CD4-positive, alpha-beta T cell treated with Interleukin-15 for 1 hour (primary cell): Measurements from ENCODE around the gene TMEM176B.
"Not testable (repeated sequence)": the region's sequence is repeated elsewhere in the genome, so short reads cannot be mapped to it uniquely, and the experiment has no call there.

ENCODE experiments used
- DNase-seq: peaks from one replicate; pipeline ENCODE4 v3.0.0-alpha.2; 2020

TMEM176B gene

GRCh38 chr7:150820578-150821198, 20.5 kb upstream of the TMEM176B start:
- no peak for DNase-seq

GRCh38 chr7:150820148-150820547, 20.0 kb upstream of the TMEM176B start:
- DNase-seq: no peak

- no peak for DNase-seq
Observed at GRCh38 chr7:150818971-150819370, 18.8 kb upstream of the TMEM176B start.

GRCh38 chr7:150814328-150815001, 14.3 kb upstream of the TMEM176B start:
- no peak for DNase-seq

GRCh38 chr7:150807616-150808438, 7.7 kb upstream of the TMEM176B start:
- not testable (repeated sequence) for DNase-seq

- no peak for DNase-seq
Observed at GRCh38 chr7:150806863-150807262, 6.7 kb upstream of the TMEM176B start.

GRCh38 chr7:150806454-150806853, 6.3 kb upstream of the TMEM176B start:
- no peak for DNase-seq

GRCh38 chr7:150805864-150806263, 5.7 kb upstream of the TMEM176B start:
- no peak for DNase-seq

GRCh38 chr7:150804802-150805201, 4.6 kb upstream of the TMEM176B start:
- no peak for DNase-seq

- no peak for DNase-seq
Observed at GRCh38 chr7:150803161-150803860, 3.1 kb upstream of the TMEM176B start.

GRCh38 chr7:150801946-150802771, 2.0 kb upstream of the TMEM176B start:
- no peak for DNase-seq

- DNase-seq: no peak
Observed at GRCh38 chr7:150801242-150801945, 1.2 kb upstream of the TMEM176B start.

- no peak for DNase-seq
Observed at GRCh38 chr7:150800581-150801241, 547 bp upstream of the TMEM176B start, which contains the start of gene TMEM176A. TSS of gene TMEM176A (plus strand) at chr7:150800769. CDS start at chr7:150801551, 782 bp downstream.

GRCh38 chr7:150799156-150799555, 1.0 kb downstream of the TMEM176B start:
- no peak for DNase-seq

GRCh38 chr7:150797661-150798060, 2.5 kb downstream of the TMEM176B start:
- no peak for DNase-seq

GRCh38 chr7:150793569-150794238, 6.5 kb downstream of the TMEM176B start:
- DNase-seq: no peak

GRCh38 chr7:150791746-150792452, 8.3 kb downstream of the TMEM176B start:
- DNase-seq: no peak

- no peak for DNase-seq
Observed at GRCh38 chr7:150791304-150791703, 8.9 kb downstream of the TMEM176B start.

- DNase-seq: no peak
Observed at GRCh38 chr7:150790416-150791075, 9.6 kb downstream of the TMEM176B start.
